AG04450 (cell line): Measurements from ENCODE around the gene SGK1. TPM values are rescaled to one million over a fixed set of nuclear protein-coding genes. Genes with fewer than 3 reads are reported as not detected.
"Not testable (repeated sequence)": the region's sequence is repeated elsewhere in the genome, so short reads cannot be mapped to it uniquely, and the experiment has no call there.

Experiments used
- CTCF ChIA-PET: fragments of 300-600, 350-600 bp; formaldehyde crosslinking; extraction: SDS; loops from one replicate; lab custom pipeline; 2022; ENCODE audit warnings: antibody characterized with exemption, inconsistent platforms; lab: Charles Lee
- POLR2A ChIA-PET: fragments of 350-600 bp; formaldehyde crosslinking; extraction: SDS; loops from one replicate; lab custom pipeline; 2021; ENCODE audit warnings: antibody characterized with exemption, inconsistent platforms; lab: Yijun Ruan, JAX
- DNase-seq: peaks from one replicate; pipeline ENCODE4 v3.0.0-alpha.2; 2011; ENCODE audit warnings: low read depth, low spot score
- H3K27ac ChIP-seq: one replicate; pipeline ENCODE4 v1.5.1; 2012; ENCODE audit warnings: low read depth, low read length, control low read depth
- H3K27me3 ChIP-seq: one replicate; pipeline ENCODE4 v1.6.0; 2012; ENCODE audit warnings: low read length; ENCODE audit not compliant: control insufficient read depth, insufficient read depth
- H3K4me3 ChIP-seq: 2 replicates; pipeline ENCODE4 v1.5.1; 2011; ENCODE audit warnings: mild to moderate bottlenecking, low read depth, low read length, control low read depth
- H3K9me3 ChIP-seq: 2 replicates; pipeline ENCODE4 v1.5.1; 2012; ENCODE audit warnings: low read length; ENCODE audit not compliant: control insufficient read depth, insufficient read depth
- CTCF ChIP-seq: IDR thresholded peaks from 2 replicates; pipeline ENCODE4 v1.5.1; 2011; ENCODE audit warnings: low read depth, low read length, control low read depth, inconsistent platforms
- polyA plus RNA-seq: library from polyadenylated mRNA; depleted of rRNA; stranded (reverse); fragments of >200 nt; gene quantifications from 2 replicates; pipeline ENCODE4 v1.2.3, GENCODE V29; 2011

SGK1 gene
- polyA plus RNA-seq, 1 experiment, result 120 TPM

GRCh38 chr6:134323294-134323693, 5.4 kb upstream of the SGK1 start:
- ChIA-PET CTCF (interaction anchor here (0.7 kb wide), 1 partner anchor 29 kb away, joined by 7 read pairs; no protein-coding TSS in a partner anchor), POLR2A (no interaction called here)
- no peaks in the 10 kb centered on the region for H3K9me3 ChIP-seq
- no peak for DNase-seq
- H3K4me3 ChIP-seq, result no peak overlapping the region
- H3K27ac ChIP-seq, result no peak overlapping the region
- no peaks in the 10 kb centered on the region for H3K27me3 ChIP-seq
- no peak for TF ChIP-seq CTCF

GRCh38 chr6:134322216-134322615, 4.3 kb upstream of the SGK1 start:
- no peak for DNase-seq
- no peak for TF ChIP-seq CTCF
- ChIA-PET POLR2A (no interaction called here), CTCF (no interaction called here)
- no peak overlapping the region for H3K4me3 ChIP-seq
- no peak overlapping the region for H3K27ac ChIP-seq
- no peaks in the 10 kb centered on the region for H3K27me3 ChIP-seq
- no peaks in the 10 kb centered on the region for H3K9me3 ChIP-seq

GRCh38 chr6:134321246-134321645, 3.3 kb upstream of the SGK1 start:
- ChIA-PET POLR2A (no interaction called here), CTCF (no interaction called here)
- no peak overlapping the region for H3K4me3 ChIP-seq
- H3K27ac ChIP-seq, result no peak overlapping the region
- no peak for DNase-seq
- no peak for TF ChIP-seq CTCF
- H3K9me3 ChIP-seq, result no peaks in the 10 kb centered on the region
- no peaks in the 10 kb centered on the region for H3K27me3 ChIP-seq

- CTCF ChIA-PET, POLR2A ChIA-PET: not testable (repeated sequence)
Measured at GRCh38 chr6:134319686-134320085, 1.8 kb upstream of the SGK1 start.

GRCh38 chr6:134318974-134319281, 1.0 kb upstream of the SGK1 start:
- no peak overlapping the region for H3K4me3 ChIP-seq
- no peaks in the 10 kb centered on the region for H3K9me3 ChIP-seq
- no peak for TF ChIP-seq CTCF
- no peak for DNase-seq
- no peak overlapping the region for H3K27ac ChIP-seq
- ChIA-PET CTCF (interaction anchor here (1.0 to 1.3 kb wide), 2 partner anchors 141 to 323 kb away, joined by 3 to 4 read pairs; no protein-coding TSS in a partner anchor), POLR2A (interaction anchor here (1.2 kb wide), 1 partner anchor 22 kb away, joined by 3 read pairs; no protein-coding TSS in a partner anchor)
- H3K27me3 ChIP-seq, result no peaks in the 10 kb centered on the region

More at GRCh38 chr6:134319686-134320085, 1.8 kb upstream of the SGK1 start:
- not testable (repeated sequence) for H3K4me3 ChIP-seq, DNase-seq, H3K9me3 ChIP-seq, H3K27me3 ChIP-seq, H3K27ac ChIP-seq
